Measurements from ENCODE around the gene MYH11.
"Not testable (repeated sequence)": the region's sequence is repeated elsewhere in the genome, so short reads cannot be mapped to it uniquely, and the experiment has no call there.

The MYH11 gene

DNA sequence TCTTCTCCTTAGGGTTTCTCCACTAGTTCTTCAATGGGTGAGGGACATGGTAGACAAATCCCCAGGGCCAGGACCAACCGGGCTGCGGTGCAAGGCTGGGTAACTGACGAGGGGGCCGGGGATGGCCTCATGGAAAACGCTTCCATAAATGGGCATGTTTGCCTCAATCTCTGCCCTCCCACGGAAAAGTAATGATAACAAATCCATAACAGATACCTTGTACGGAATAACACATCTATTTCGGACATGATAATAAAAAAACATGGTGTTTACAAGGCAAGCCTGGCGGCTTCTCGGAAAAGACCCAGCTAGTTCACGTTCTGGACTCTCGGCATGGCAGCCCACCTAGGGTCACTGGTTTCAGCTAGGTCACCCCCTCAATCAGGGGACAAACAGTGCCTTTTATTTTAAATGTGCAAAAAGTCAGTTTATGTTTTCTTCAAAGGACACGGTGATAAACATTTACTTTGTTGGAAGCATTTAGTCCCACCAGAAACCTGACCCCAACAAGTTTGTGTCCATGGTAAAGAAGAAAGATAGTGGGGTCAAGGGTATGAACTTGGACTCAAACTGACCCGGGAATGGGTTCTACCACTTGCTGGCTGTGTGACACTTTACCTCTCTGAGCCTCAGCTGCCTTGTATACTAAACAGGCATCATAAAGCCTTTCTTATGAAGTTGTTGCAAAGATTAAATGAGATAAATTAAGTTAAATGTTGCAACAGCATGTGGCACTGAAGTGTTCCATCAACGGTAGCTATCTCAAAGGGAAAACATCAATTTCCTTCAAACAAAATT, 1.7 kb downstream of the MYH11 start:
- no peak for DNase-seq (ENCODE audit: low read depth, low spot score)
- POLR2A ChIA-PET, result no interaction called here
- CTCF ChIA-PET, result interaction anchor here (1.3 kb wide), 1 partner anchor 272 kb away, joined by 4 read pairs; no protein-coding TSS in a partner anchor
- TF ChIP-seq, protein P1, sequence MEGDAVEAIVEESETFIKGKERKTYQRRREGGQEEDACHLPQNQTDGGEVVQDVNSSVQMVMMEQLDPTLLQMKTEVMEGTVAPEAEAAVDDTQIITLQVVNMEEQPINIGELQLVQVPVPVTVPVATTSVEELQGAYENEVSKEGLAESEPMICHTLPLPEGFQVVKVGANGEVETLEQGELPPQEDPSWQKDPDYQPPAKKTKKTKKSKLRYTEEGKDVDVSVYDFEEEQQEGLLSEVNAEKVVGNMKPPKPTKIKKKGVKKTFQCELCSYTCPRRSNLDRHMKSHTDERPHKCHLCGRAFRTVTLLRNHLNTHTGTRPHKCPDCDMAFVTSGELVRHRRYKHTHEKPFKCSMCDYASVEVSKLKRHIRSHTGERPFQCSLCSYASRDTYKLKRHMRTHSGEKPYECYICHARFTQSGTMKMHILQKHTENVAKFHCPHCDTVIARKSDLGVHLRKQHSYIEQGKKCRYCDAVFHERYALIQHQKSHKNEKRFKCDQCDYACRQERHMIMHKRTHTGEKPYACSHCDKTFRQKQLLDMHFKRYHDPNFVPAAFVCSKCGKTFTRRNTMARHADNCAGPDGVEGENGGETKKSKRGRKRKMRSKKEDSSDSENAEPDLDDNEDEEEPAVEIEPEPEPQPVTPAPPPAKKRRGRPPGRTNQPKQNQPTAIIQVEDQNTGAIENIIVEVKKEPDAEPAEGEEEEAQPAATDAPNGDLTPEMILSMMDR (IDR thresholded peaks at IDR 0.05; ENCODE audit: insufficient read depth, low read length, missing control alignments), result no peak
- H3K4me3 ChIP-seq (ENCODE audit: low read depth, low read length), result no peak overlapping the region

DNA sequence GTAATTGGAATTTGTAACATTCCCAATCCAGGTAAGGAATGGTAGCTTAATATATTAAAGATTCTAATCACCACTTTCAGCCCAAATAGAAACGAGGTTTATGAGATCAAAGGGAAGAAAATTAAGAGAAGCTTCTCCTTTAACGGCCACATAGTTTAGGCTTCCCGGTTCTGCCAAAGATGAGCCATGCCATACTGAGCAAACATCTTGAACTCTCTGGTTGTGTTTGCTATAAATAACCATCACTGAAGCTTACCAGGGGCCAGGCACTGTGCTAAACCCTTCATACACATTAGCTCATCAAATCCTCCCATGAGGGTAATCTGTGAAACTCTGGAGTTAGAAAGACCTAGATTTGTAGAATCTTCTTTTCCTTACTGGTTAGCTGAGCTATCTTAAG, 2.8 kb downstream of the MYH11 start:
- POLR2A ChIA-PET, result no interaction called here
- CTCF ChIA-PET, result interaction anchor here (0.8 to 1.3 kb wide), 3 partner anchors 19 to 273 kb away, joined by 3 to 4 read pairs (median 3); no protein-coding TSS in a partner anchor
- TF ChIP-seq, protein P1 (IDR thresholded peaks at IDR 0.05; ENCODE audit: insufficient read depth, low read length, missing control alignments), result no peak
- DNase-seq (ENCODE audit: low read depth, low spot score), result no peak
- H3K4me3 ChIP-seq (ENCODE audit: low read depth, low read length), result no peak overlapping the region

DNA sequence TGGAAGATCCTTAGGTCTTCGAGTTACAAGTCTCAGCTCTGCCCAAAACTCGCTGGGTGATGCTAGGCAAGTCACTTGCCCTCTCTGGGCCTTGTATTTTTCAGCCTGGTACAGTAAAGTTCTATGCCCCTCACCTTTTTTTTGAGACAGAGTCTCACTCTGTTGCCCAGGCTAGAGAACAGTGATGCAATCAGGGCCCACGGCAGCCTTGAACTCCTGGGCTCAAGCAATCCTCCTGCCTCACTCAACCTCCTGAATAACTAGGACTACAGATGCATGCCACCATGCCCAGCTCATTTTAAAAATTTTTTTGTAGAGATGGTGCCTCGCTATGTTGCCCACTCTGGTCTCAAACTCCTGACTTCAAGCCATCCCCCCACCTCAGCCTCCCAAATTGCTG, 3.8 kb downstream of the MYH11 start:
- CTCF ChIA-PET, result no interaction called here
- TF ChIP-seq, protein P1 (IDR thresholded peaks at IDR 0.05; ENCODE audit: insufficient read depth, low read length, missing control alignments), result no peak
- POLR2A ChIA-PET, result no interaction called here
- H3K4me3 ChIP-seq (ENCODE audit: low read depth, low read length), result no peak overlapping the region
- no peak for DNase-seq (ENCODE audit: low read depth, low spot score)

DNA sequence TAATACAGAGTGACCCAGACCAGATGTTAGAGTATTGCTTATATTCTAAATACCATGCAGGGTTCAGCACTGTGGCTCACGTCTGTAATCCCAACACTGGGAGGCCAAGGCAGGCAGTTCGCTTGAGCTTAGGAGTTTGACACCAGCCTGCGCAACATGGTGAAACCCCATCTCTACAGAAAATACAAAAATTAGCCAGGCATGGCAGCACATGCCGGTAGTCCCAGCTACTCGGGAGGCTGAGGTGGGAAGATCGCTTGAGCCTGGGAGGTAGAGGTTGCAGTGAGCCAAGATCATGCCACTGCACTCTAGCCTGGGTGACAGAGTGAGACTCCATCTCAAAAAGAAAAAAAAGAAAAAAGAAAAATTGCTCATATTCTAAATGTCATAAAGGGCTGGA, 6.3 kb downstream of the MYH11 start:
- H3K4me3 ChIP-seq (ENCODE audit: low read depth, low read length); DNase-seq (ENCODE audit: low read depth, low spot score); POLR2A ChIA-PET; CTCF ChIA-PET: not testable (repeated sequence)

DNA sequence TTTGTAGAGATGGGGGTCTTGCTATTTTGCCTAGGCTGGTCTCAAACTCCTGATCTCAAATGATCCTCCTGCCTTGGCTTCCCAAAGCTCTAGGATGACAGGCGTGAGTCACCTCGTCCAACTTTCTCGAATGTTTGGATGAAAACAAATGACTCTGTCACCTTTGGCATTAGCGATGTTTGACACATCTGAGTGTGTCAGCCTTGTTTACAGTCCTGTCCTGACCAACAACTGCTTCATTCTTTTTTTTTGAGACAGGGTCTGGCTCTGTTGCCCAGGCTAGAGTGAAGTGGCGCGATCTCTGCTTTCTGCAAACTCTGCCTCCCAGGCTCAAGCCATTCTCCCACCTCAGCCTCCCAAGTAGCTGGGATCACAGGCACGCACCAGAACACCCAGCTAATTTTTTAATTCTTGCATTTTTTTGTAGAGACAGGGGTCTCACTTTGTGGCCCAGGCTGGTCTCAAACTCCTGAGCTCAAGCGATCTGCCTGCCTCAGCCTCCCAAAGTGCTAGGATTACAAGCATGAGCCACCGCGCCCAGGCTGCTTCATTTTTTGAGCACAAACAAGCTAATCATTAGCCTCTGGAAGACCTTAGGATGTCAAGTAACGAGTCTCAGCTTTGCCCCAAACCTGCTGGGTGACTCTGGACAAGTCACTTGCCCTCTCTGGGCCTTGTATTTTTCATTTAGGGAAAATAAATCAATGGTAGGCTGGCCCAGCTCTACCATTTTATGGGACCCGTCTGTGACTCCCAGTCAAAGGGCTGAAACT, 7.4 kb downstream of the MYH11 start:
- no peak for DNase-seq (ENCODE audit: low read depth, low spot score)
- no peak overlapping the region for H3K4me3 ChIP-seq (ENCODE audit: low read depth, low read length)
- ChIA-PET POLR2A (no interaction called here), CTCF (interaction anchor here (5.0 kb wide), 1 partner anchor 27 kb away, joined by 27 read pairs; no protein-coding TSS in a partner anchor)
- TF ChIP-seq, protein P1 (IDR thresholded peaks at IDR 0.05; ENCODE audit: insufficient read depth, low read length, missing control alignments), result no peak

DNA sequence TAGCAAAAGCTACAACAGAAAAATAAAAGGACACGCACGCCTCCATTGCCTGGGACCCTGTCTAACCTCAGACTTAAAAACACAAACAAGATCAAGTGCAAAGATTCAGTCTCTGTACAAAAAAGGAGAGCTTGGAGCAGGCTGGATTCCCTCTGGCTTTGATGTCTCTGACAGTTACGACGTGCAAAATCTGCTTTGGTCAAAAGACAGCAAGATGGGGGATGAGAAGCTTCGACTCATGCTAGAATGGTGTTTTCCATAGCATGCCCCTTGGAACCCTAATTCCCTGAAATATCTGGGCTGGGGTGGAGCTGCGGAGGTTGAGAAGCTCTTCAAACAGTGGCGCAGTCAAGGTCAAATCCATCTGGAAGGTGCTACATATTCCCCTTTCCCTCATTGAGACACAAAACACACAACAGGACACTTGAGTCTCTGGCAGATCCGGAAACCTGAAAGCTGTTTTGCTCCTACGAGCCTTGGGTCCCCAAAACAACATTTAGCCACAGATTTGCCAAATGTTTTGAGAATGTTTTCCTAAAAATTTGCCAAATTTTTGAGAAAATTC, 9.1 kb downstream of the MYH11 start:
- no peak for DNase-seq (ENCODE audit: low read depth, low spot score)
- TF ChIP-seq, protein P1 (IDR thresholded peaks at IDR 0.05; ENCODE audit: insufficient read depth, low read length, missing control alignments), result no peak
- ChIA-PET CTCF (interaction anchor here (0.8 to 5.0 kb wide), 2 partner anchors 26 to 77 kb away, joined by 4 to 27 read pairs; no protein-coding TSS in a partner anchor), POLR2A (no interaction called here)
- H3K4me3 ChIP-seq (ENCODE audit: low read depth, low read length), result no peak overlapping the region
